IPS-15b (cell line): Measurements from ENCODE around the gene STOX1.
"Not testable (repeated sequence)": the region's sequence is repeated elsewhere in the genome, so short reads cannot be mapped to it uniquely, and the experiment has no call there.

Source experiments
- H3K27me3 ChIP-seq: one replicate; pipeline ENCODE4 v1.6.1; 2013; ENCODE audit warnings: low read length; ENCODE audit not compliant: control insufficient read depth, insufficient read depth
- H3K36me3 ChIP-seq: one replicate; pipeline ENCODE4 v1.6.1; 2013; ENCODE audit warnings: low read length; ENCODE audit not compliant: control insufficient read depth, insufficient read depth
- H3K4me1 ChIP-seq: one replicate; pipeline ENCODE4 v1.6.1; 2013; ENCODE audit warnings: mild to moderate bottlenecking, low read length; ENCODE audit not compliant: control insufficient read depth, insufficient read depth
- H3K4me3 ChIP-seq: one replicate; pipeline ENCODE4 v1.5.1; 2013; ENCODE audit warnings: low read depth, low read length
- H3K9ac ChIP-seq: one replicate; pipeline ENCODE4 v1.6.1; 2013; ENCODE audit warnings: low read depth, mild to moderate bottlenecking, low read length
- H3K9me3 ChIP-seq: one replicate; pipeline ENCODE4 v1.6.1; 2013; ENCODE audit warnings: mild to moderate bottlenecking, low read length; ENCODE audit not compliant: control insufficient read depth, insufficient read depth

Gene STOX1

DNA sequence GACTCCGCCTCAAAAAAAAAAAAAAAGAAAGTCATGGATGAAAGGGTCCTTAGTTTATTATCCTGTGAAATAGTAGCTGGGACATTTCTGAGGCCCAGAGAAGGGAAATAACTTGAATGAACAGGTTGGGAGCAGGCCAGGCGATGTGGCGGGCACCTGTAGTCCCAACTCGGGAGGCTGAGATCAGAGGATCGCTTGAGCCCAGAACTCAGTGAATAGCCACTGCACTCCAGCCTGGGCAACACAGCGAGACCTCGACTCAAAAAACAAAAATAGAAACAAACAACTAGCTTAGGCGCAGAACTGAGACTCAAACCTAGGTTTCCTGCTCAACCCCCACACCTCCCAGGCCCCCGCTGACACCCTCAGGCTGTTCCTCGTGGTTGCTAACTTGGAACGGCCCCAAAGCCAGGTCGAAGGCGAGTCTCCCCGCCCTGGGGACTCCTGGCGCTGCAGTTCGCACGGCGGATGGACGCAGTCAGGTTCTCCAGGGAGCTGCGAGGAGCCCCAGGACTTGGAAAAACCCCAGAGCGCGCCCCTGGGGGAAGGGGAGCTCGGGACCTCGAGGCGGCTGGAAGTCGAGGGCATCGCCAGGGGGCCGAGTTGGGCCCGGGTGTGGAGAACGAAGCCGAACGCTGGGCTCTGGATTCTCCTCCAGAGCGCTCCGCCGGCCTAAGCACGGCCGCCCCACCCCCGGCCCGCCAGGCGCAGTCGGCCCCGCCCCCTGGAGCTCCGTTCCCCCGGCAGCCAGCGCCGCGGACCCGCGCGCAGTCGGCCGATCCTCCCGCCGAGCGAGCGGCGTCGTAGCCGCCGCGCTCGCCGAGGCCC lies at the start of gene STOX1:
TSS of gene STOX1 (plus strand) at position 768 of the 828 bp plus-strand sequence. CDS start 93 bp downstream, outside the sequence.
- Histone ChIP-seq H3K4me1 (peaks cover 2% of the 10 kb centered on the region), H3K4me3 (peak within 1 kb of the TSS; percentile 64), H3K36me3 (no peaks in the 10 kb centered on the region), H3K9me3 (no peaks in the 10 kb centered on the region), H3K9ac (peak within 1 kb of the TSS; percentile 73), H3K27me3 (peaks cover 17% of the 10 kb centered on the region)

DNA sequence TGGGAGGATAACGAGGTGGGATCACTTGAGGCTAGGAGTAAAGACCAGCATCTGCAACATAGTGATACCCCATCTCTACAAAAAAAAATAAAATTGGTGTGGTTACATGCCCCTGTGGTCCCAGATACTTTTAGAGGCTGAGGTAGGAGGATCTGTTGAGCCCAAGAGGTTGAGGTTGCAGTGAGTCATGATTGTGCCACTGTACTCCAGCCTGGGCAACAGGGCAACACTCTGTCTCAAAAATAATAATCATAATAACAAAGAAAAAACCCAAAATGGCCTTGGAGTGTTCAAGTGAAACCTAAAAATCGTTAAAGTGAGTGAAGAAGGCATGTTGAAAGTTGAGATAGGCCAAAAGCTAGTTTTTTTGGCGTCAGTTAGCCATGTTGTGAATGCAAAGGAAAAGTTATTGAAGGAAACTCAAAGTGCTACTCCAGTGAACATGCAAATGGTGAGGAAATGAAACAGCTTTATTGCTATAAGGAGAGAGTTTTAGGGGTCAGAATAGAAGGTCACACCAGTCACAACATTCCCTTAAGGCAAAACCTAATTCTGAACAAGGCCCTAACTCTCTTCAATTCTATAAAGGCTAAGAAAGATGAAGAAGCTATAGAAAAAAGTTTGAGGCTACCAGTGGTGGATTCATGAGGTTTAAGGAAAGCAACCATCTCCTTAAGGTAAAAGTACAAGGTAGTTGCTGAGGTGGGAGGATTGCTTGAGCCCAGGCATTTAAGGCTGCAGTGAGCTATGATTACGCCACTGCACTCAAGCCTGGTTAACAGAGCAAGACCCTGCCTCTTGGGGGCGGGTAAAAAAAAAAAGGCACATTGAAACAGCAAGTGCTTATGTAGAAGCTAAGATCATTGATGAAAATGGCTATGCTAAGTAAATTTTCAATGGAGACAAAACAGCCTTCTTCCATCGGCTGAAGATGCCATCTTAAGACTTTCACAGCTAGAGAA lies 45.4 kb upstream of the STOX1 start:
- Histone ChIP-seq H3K36me3 (peaks cover 13% of the 10 kb centered on the region), H3K4me1 (no peaks in the 10 kb centered on the region), H3K9ac (no peak overlapping the region), H3K9me3 (no peaks in the 10 kb centered on the region), H3K27me3 (no peaks in the 10 kb centered on the region), H3K4me3 (no peak overlapping the region)

DNA sequence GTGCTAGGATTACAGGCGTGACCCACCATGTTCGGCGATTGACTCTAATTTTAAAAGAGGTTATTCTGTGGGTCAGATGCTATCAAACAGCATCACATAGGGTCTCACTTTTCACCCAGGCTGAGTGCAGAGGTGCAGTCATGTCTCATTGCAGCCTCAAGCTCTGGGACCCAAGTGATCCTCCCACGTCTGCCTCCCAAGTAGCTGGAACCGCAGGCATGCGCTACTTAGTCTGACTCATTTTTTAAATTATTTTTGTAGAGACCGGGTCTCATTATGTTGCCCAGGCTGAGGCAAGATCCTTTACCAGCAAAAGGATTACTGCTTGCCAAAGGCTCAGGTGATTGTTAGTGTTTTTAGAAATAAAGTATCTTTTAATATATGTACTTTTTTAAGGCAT lies 42.9 kb upstream of the STOX1 start:
- no peaks in the 10 kb centered on the region for H3K9me3 ChIP-seq
- H3K4me1 ChIP-seq = no peaks in the 10 kb centered on the region
- no peak overlapping the region for H3K4me3 ChIP-seq
- H3K27me3 ChIP-seq = no peaks in the 10 kb centered on the region
- no peak overlapping the region for H3K9ac ChIP-seq
- peaks cover 20% of the 10 kb centered on the region for H3K36me3 ChIP-seq

GRCh38 chr10:68787813-68788212 lies 39.5 kb upstream of the STOX1 start:
- Histone ChIP-seq H3K27me3 (no peaks in the 10 kb centered on the region), H3K36me3 (peaks cover 17% of the 10 kb centered on the region), H3K4me1 (no peaks in the 10 kb centered on the region), H3K9me3 (no peaks in the 10 kb centered on the region), H3K9ac (no peak overlapping the region), H3K4me3 (no peak overlapping the region)

- Histone ChIP-seq H3K9me3 (no peaks in the 10 kb centered on the region), H3K4me3 (no peak overlapping the region), H3K27me3 (no peaks in the 10 kb centered on the region), H3K9ac (no peak overlapping the region), H3K36me3 (peaks cover 17% of the 10 kb centered on the region), H3K4me1 (no peaks in the 10 kb centered on the region)
Observed at GRCh38 chr10:68790476-68790875, 36.9 kb upstream of the STOX1 start.

DNA sequence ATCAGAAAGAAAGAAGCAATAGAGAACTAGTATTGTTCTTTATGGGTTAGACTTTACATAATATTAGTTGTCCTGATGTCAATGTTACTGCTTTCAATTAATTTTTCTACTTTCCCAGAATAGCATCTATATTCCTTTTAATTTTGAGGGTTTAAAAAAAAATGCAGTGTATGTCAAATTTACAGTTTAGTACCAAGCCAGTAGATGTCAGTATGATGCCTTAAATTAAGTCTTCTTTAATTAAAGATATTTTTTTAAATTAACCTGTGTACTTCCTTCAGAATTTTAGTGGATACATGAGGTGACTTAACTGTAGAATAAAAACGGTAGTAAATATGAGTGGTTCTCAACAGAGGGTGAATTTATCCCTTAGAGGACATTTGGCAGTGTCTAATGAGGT lies 35.2 kb upstream of the STOX1 start:
- Histone ChIP-seq H3K36me3 (peaks cover 17% of the 10 kb centered on the region), H3K4me1 (no peaks in the 10 kb centered on the region), H3K27me3 (no peaks in the 10 kb centered on the region), H3K9ac (no peak overlapping the region), H3K9me3 (no peaks in the 10 kb centered on the region), H3K4me3 (no peak overlapping the region)

GRCh38 chr10:68795886-68796532 lies 31.3 kb upstream of the STOX1 start:
- Histone ChIP-seq H3K9me3 (no peaks in the 10 kb centered on the region), H3K36me3 (no peaks in the 10 kb centered on the region), H3K9ac (no peak overlapping the region), H3K4me1 (no peaks in the 10 kb centered on the region), H3K4me3 (no peak overlapping the region), H3K27me3 (no peaks in the 10 kb centered on the region)

- Histone ChIP-seq H3K9ac (no peak overlapping the region), H3K36me3 (no peaks in the 10 kb centered on the region)
Observed at GRCh38 chr10:68796605-68797004, 30.7 kb upstream of the STOX1 start.

GRCh38 chr10:68800211-68800610 lies 27.1 kb upstream of the STOX1 start:
- no peaks in the 10 kb centered on the region for H3K9me3 ChIP-seq
- no peak overlapping the region for H3K4me3 ChIP-seq
- H3K27me3 ChIP-seq = no peaks in the 10 kb centered on the region
- no peaks in the 10 kb centered on the region for H3K4me1 ChIP-seq
- no peaks in the 10 kb centered on the region for H3K36me3 ChIP-seq
- no peak overlapping the region for H3K9ac ChIP-seq

More at GRCh38 chr10:68796605-68797004, 30.7 kb upstream of the STOX1 start:
- no peaks in the 10 kb centered on the region for H3K4me1 ChIP-seq
- H3K9me3 ChIP-seq = no peaks in the 10 kb centered on the region
- no peak overlapping the region for H3K4me3 ChIP-seq
- H3K27me3 ChIP-seq = no peaks in the 10 kb centered on the region

DNA sequence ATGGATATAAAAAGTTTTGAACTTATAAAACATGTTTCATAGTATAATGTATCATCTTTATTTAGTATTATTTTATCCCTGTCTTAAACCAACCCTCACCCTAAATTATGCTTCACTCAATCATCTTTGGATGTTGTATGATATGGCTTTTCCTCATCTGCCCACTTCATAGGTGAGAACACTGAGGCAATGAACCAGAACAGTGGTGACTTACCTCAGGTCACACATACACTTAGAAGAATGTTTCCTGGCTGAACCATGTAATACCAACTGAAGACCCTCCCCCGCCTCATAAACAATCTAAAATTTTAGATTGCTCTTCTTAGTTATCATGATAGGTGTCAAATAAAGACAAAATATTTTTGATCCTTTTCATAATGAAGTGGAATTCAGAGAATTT lies 22.6 kb upstream of the STOX1 start:
- H3K4me1 ChIP-seq = no peaks in the 10 kb centered on the region
- no peaks in the 10 kb centered on the region for H3K36me3 ChIP-seq
- no peak overlapping the region for H3K4me3 ChIP-seq
- H3K27me3 ChIP-seq = no peaks in the 10 kb centered on the region
- H3K9ac ChIP-seq = no peak overlapping the region
- no peaks in the 10 kb centered on the region for H3K9me3 ChIP-seq

DNA sequence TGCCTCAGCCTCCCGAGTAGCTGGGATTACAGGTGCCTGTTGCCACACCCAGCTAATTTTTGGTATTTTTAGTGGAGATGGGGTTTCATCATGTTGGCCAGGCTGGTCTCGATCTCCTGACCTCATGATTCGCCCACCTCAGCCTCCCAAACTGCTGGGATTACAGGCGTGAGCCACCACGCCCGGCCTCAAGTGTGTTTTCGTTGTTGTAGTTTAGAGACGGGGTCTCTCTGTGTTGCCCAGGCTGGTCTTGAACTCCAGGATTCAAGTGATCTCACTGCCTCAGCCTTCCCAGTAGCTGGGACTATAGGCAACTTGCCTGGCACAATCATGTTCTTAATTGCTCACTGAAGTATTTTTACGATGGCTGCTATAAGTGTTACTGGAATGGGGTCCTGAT lies 16.5 kb upstream of the STOX1 start:
- H3K27me3 ChIP-seq, H3K9ac ChIP-seq, H3K4me1 ChIP-seq, H3K9me3 ChIP-seq, H3K36me3 ChIP-seq, H3K4me3 ChIP-seq: not testable (repeated sequence)
